OCI-LY3 (cell line): ENCODE measurements around the gene BEST1.
A peak's percentile ranks its signal among the peaks of the same experiment; 100 is the strongest.

Source experiments
- H2AFZ ChIP-seq: fragments of 200-600, 300-600 bp; shearing (Covaris generic); 2 replicates; pipeline ENCODE4 v1.6.0; 2014; ENCODE audit warnings: antibody characterized with exemption, low read depth, low read length
- H3K27ac ChIP-seq: fragments of 200-600, 300-600 bp; sonication (generic); 2 replicates; pipeline ENCODE4 v1.5.1; 2014; ENCODE audit warnings: mild to moderate bottlenecking, low read length, moderate library complexity, mixed read lengths
- H3K27me3 ChIP-seq: fragments of 200-600, 300-600 bp; sonication (generic); 2 replicates; pipeline ENCODE4 v1.6.1; 2014; ENCODE audit warnings: low read depth, low read length, mixed read lengths
- H3K36me3 ChIP-seq: fragments of 200-600, 300-600 bp; sonication (generic); replicated peaks from 2 replicates; pipeline ENCODE3; 2014; ENCODE audit warnings: low read depth, low read length, mixed read lengths
- H3K4me1 ChIP-seq: fragments of 300-600, 200-600 bp; sonication (generic); 2 replicates; pipeline ENCODE4 v1.6.1; 2014; ENCODE audit warnings: low read length, mixed read lengths
- H3K4me2 ChIP-seq: fragments of 200-600, 300-600 bp; sonication (generic); 2 replicates; pipeline ENCODE4 v1.6.1; 2014; ENCODE audit warnings: low read length, mixed read lengths
- H3K4me3 ChIP-seq: fragments of 300-600, 200-600 bp; sonication (generic); 2 replicates; pipeline ENCODE4 v1.5.1; 2014; ENCODE audit warnings: antibody characterized with exemption, mild to moderate bottlenecking, low read length, moderate library complexity
- H3K79me2 ChIP-seq: fragments of 300-600, 200-600 bp; shearing (Covaris generic); 2 replicates; pipeline ENCODE4 v1.6.1; 2014; ENCODE audit warnings: mild to moderate bottlenecking, low read length, mixed read lengths
- H3K9ac ChIP-seq: fragments of 300-600, 200-600 bp; shearing (Covaris generic); 2 replicates; pipeline ENCODE4 v1.6.0; 2014; ENCODE audit warnings: mild to moderate bottlenecking, low read length, moderate library complexity
- H3K9me3 ChIP-seq: fragments of 200-600, 300-600 bp; shearing (Covaris generic); 2 replicates; pipeline ENCODE4 v1.6.1; 2014; ENCODE audit warnings: low read length, mixed read lengths; ENCODE audit not compliant: insufficient read depth
- H4K20me1 ChIP-seq: fragments of 200-600, 300-600 bp; sonication (generic); 2 replicates; pipeline ENCODE4 v1.6.1; 2016; ENCODE audit warnings: low read length, mixed read lengths; ENCODE audit not compliant: insufficient read depth
- EZH2phosphoT487 ChIP-seq: fragments of 200-600 bp; shearing (Covaris generic); IDR thresholded peaks from 2 replicates; pipeline ENCODE4 v1.6.1; 2018; ENCODE audit warnings: antibody characterized with exemption, mixed run types, low read depth
- TF ChIP-seq, protein P1 (sequence below): fragments of 200-600, 300-600 bp; sonication (generic); IDR thresholded peaks from 2 replicates; pipeline ENCODE4 v1.5.1; 2014; ENCODE audit warnings: antibody characterized with exemption, low read length, low read depth

The BEST1 gene

GRCh38 chr11:61950035-61950547 lies at the start of gene BEST1:
BEST1 (plus strand) TSS chr11:61950351; CDS start chr11:61951807, 1,456 bp downstream.
- no peaks in the 10 kb centered on the region for H3K36me3 ChIP-seq
- H3K79me2 ChIP-seq: no peaks in the 10 kb centered on the region
- H3K9me3 ChIP-seq: no peaks in the 10 kb centered on the region
- H3K4me2 ChIP-seq: peak within 1 kb of the TSS; percentile 9; the same call in 1 of the 2 replicates
- TF ChIP-seq, protein P1, sequence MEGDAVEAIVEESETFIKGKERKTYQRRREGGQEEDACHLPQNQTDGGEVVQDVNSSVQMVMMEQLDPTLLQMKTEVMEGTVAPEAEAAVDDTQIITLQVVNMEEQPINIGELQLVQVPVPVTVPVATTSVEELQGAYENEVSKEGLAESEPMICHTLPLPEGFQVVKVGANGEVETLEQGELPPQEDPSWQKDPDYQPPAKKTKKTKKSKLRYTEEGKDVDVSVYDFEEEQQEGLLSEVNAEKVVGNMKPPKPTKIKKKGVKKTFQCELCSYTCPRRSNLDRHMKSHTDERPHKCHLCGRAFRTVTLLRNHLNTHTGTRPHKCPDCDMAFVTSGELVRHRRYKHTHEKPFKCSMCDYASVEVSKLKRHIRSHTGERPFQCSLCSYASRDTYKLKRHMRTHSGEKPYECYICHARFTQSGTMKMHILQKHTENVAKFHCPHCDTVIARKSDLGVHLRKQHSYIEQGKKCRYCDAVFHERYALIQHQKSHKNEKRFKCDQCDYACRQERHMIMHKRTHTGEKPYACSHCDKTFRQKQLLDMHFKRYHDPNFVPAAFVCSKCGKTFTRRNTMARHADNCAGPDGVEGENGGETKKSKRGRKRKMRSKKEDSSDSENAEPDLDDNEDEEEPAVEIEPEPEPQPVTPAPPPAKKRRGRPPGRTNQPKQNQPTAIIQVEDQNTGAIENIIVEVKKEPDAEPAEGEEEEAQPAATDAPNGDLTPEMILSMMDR: no peak
- no peak for TF ChIP-seq EZH2phosphoT487
- no peaks in the 10 kb centered on the region for H4K20me1 ChIP-seq
- no peak within 1 kb of the TSS for H3K4me3 ChIP-seq
- no peak within 1 kb of the TSS for H3K9ac ChIP-seq
- no peak within 1 kb of the TSS for H3K27ac ChIP-seq
- peaks cover 6% of the 10 kb centered on the region for H3K4me1 ChIP-seq
- peak within 1 kb of the TSS; percentile 32; the same call in 1 of the 2 replicates for H2AFZ ChIP-seq
- H3K27me3 ChIP-seq: no peaks in the 10 kb centered on the region

DNA sequence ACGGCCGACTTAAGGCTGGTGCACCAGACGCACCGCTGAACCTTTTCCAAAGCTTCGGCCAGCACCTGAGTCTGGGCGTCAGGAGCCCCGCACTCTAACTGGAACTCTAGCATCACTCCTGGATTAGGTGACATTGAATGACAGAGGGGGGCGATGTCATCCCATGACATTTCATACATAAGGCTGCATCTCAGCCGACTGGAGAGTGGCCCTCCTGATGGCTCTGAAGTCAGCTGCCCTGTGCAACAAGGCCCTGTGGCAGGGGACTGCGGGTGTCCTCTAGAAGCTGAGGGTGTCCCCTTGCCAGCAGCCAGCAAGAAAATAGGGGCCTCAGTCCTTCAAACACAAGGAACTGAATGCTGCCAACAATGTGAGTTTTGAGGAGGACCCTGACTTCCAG lies 48.8 kb upstream of the BEST1 start:
- Histone ChIP-seq H3K9ac (no peak overlapping the region), H3K9me3 (no peaks in the 10 kb centered on the region), H3K27ac (no peak overlapping the region), H3K36me3 (no peaks in the 10 kb centered on the region), H4K20me1 (no peaks in the 10 kb centered on the region), H3K4me3 (no peak overlapping the region), H3K27me3 (no peaks in the 10 kb centered on the region), H3K4me1 (peaks cover 6% of the 10 kb centered on the region; the same call in 1 of the 2 replicates), H2AFZ (no peak overlapping the region), H3K4me2 (no peak overlapping the region), H3K79me2 (no peaks in the 10 kb centered on the region)
- TF ChIP-seq, protein P1: no peak
- no peak for TF ChIP-seq EZH2phosphoT487

GRCh38 chr11:61902313-61902712 lies 47.8 kb upstream of the BEST1 start:
- TF ChIP-seq EZH2phosphoT487: no peak
- TF ChIP-seq, protein P1: no peak

DNA sequence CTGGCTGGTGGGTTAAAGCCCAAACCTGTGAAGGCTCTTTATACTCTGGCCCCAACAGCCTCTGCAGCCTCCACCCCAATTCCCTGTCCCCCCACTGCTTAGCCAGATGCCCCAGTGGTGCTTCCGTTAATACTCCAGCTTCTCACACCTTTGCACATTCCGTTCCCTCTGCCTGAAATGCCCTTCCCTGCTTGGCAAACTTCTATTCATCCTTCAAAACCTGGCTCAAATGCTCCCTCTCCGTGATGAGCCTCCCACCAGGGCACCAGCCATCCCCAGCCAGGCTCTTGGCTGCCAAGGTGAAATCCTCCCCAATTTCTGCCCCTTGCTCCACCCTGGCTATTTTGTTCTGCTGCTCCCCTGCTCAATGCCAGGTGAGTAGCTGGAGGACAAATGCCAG lies 46.3 kb upstream of the BEST1 start:
- Histone ChIP-seq H3K4me2 (no peak overlapping the region), H3K27ac (no peak overlapping the region), H3K9ac (no peak overlapping the region), H3K79me2 (no peaks in the 10 kb centered on the region), H3K36me3 (no peaks in the 10 kb centered on the region), H3K9me3 (no peaks in the 10 kb centered on the region), H3K4me1 (peaks cover 2% of the 10 kb centered on the region; the same call in 1 of the 2 replicates), H2AFZ (no peak overlapping the region), H3K4me3 (no peak overlapping the region), H4K20me1 (no peaks in the 10 kb centered on the region), H3K27me3 (no peaks in the 10 kb centered on the region)
- TF ChIP-seq, protein P1: no peak
- TF ChIP-seq EZH2phosphoT487: no peak

More at GRCh38 chr11:61902313-61902712, 47.8 kb upstream of the BEST1 start:
- Histone ChIP-seq H2AFZ (no peak overlapping the region), H3K4me1 (peaks cover 6% of the 10 kb centered on the region; the same call in 1 of the 2 replicates), H3K36me3 (no peaks in the 10 kb centered on the region), H4K20me1 (no peaks in the 10 kb centered on the region), H3K9ac (no peak overlapping the region), H3K79me2 (no peaks in the 10 kb centered on the region), H3K4me3 (no peak overlapping the region), H3K9me3 (no peaks in the 10 kb centered on the region), H3K27ac (no peak overlapping the region), H3K27me3 (no peaks in the 10 kb centered on the region), H3K4me2 (no peak overlapping the region)
